Neuronal stem cell (in vitro differentiated cells): ENCODE data around the gene MOSMO.
A peak's percentile ranks its signal among the peaks of the same experiment; 100 is the strongest.

ENCODE experiments used
- DNase-seq: peaks from one replicate; pipeline ENCODE4 v3.0.0-alpha.2; 2013; ENCODE audit warnings: low spot score
- H2AFZ ChIP-seq: one replicate; pipeline ENCODE4 v1.6.1; 2013; ENCODE audit warnings: mild to moderate bottlenecking, low read length, inconsistent platforms
- H2AK5ac ChIP-seq: 2 replicates; pipeline ENCODE4 v1.6.1; 2013; ENCODE audit warnings: low read depth, mild to moderate bottlenecking, inconsistent platforms, low read length, moderate library complexity, mixed read lengths
- H2BK120ac ChIP-seq: 2 replicates; pipeline ENCODE4 v1.6.1; 2013; ENCODE audit warnings: low read depth, mild to moderate bottlenecking, inconsistent platforms, low read length, moderate library complexity, mixed read lengths
- H2BK12ac ChIP-seq: one replicate; pipeline ENCODE4 v1.6.1; 2013; ENCODE audit warnings: low read length, inconsistent platforms
- H2BK15ac ChIP-seq: 2 replicates; pipeline ENCODE4 v1.6.1; 2013; ENCODE audit warnings: mild to moderate bottlenecking, low read length, inconsistent platforms, mixed read lengths
- H2BK5ac ChIP-seq: one replicate; pipeline ENCODE4 v1.6.1; 2013; ENCODE audit warnings: inconsistent platforms, mild to moderate bottlenecking, low read length, moderate library complexity
- H3K14ac ChIP-seq: one replicate; pipeline ENCODE4 v1.6.1; 2013; ENCODE audit warnings: low read length, inconsistent platforms
- H3K18ac ChIP-seq: 2 replicates; pipeline ENCODE4 v1.6.1; 2013; ENCODE audit warnings: low read length, inconsistent platforms
- H3K23ac ChIP-seq: 2 replicates; pipeline ENCODE4 v1.6.1; 2013; ENCODE audit warnings: low read depth, mild to moderate bottlenecking, mixed read lengths, low read length, inconsistent platforms; ENCODE audit not compliant: poor library complexity
- H3K27ac ChIP-seq: replicated peaks from 3 replicates; pipeline ENCODE4 v1.5.1; 2013; ENCODE audit warnings: low read length, inconsistent platforms
- H3K27me3 ChIP-seq, 3 experiments: 2 replicates each; pipeline ENCODE4 v1.6.1; 2013; ENCODE audit warnings: low read length in 3 of 3, mild to moderate bottlenecking in 2 of 3, inconsistent platforms in 1 of 3, low read depth in 1 of 3, mixed read lengths in 1 of 3, moderate library complexity in 1 of 3; ENCODE audit not compliant: control insufficient read depth in 3 of 3, insufficient read depth in 3 of 3
- H3K36me3 ChIP-seq, 2 donors: replicated peaks in 1 of 2; 2 replicates each; pipeline ENCODE4 v1.6.1; 2013; ENCODE audit warnings: low read length in 2 of 2; ENCODE audit not compliant: control insufficient read depth in 2 of 2, insufficient read depth in 2 of 2
- H3K4ac ChIP-seq: 2 replicates; pipeline ENCODE4 v1.6.1; 2013; ENCODE audit warnings: inconsistent platforms, mild to moderate bottlenecking, low read length, moderate library complexity
- H3K4me1 ChIP-seq, 2 donors: 1 replicate in 1 of 2; 2 replicates in 1 of 2; pipeline ENCODE4 v1.6.1; 2013; ENCODE audit warnings: low read length in 2 of 2, low read depth in 1 of 2; ENCODE audit not compliant: control insufficient read depth in 2 of 2, insufficient read depth in 1 of 2
- H3K4me2 ChIP-seq: one replicate; pipeline ENCODE4 v1.6.1; 2013; ENCODE audit warnings: mild to moderate bottlenecking, low read length, inconsistent platforms; ENCODE audit not compliant: insufficient read depth, poor library complexity, severe bottlenecking
- H3K4me3 ChIP-seq, 2 donors: 2 replicates each; pipeline ENCODE4 v1.5.1; 2013; ENCODE audit warnings: low read length in 2 of 2, mild to moderate bottlenecking in 2 of 2, inconsistent platforms in 1 of 2, moderate library complexity in 1 of 2
- H3K79me1 ChIP-seq: one replicate; pipeline ENCODE4 v1.6.1; 2013; ENCODE audit warnings: low read depth, mild to moderate bottlenecking, inconsistent platforms, low read length, moderate library complexity
- H3K9ac ChIP-seq: one replicate; pipeline ENCODE4 v1.6.1; 2013; ENCODE audit warnings: mild to moderate bottlenecking, low read depth, low read length, inconsistent platforms; ENCODE audit not compliant: poor library complexity
- H3K9me3 ChIP-seq, 2 donors: replicated peaks in 1 of 2; 2 replicates each; pipeline versions ENCODE3 to v1.6.1; 2013; ENCODE audit warnings: low read length in 2 of 2, mild to moderate bottlenecking in 2 of 2, inconsistent platforms in 1 of 2, low read depth in 1 of 2, mixed read lengths in 1 of 2, moderate library complexity in 1 of 2; ENCODE audit not compliant: control insufficient read depth in 2 of 2, insufficient read depth in 1 of 2
- H4K8ac ChIP-seq: one replicate; pipeline ENCODE4 v1.6.1; 2013; ENCODE audit warnings: low read depth, mild to moderate bottlenecking, inconsistent platforms, low read length, moderate library complexity
- H4K91ac ChIP-seq: one replicate; pipeline ENCODE4 v1.6.1; 2013; ENCODE audit warnings: low read length, low read depth, mild to moderate bottlenecking, inconsistent platforms; ENCODE audit not compliant: poor library complexity
- WGBS, 2 donors: extraction: QIAGEN DNeasy Blood & Tissue Kit; methylation state at CpG; one replicate each; pipeline ENCODE4 v1.1.7; 2013; ENCODE audit warnings: missing lambda C conversion rate in 2 of 2, mixed read lengths in 1 of 2; ENCODE audit not compliant: insufficient read length in 2 of 2, insufficient replicate concordance in 1 of 2; ENCODE audit errors: extremely low coverage in 2 of 2; 5-methylcytosine and 5-hydroxymethylcytosine counted together

MOSMO gene

GRCh38 chr16:21991621-21992020, 16.3 kb upstream of the MOSMO start:
- no peaks in the 10 kb centered on the region for H3K9me3 ChIP-seq
- H4K8ac ChIP-seq: no peak overlapping the region
- no peak for DNase-seq
- H2BK5ac ChIP-seq: no peak overlapping the region
- no peak overlapping the region for H2BK120ac ChIP-seq
- H3K23ac ChIP-seq: no peak overlapping the region
- H4K91ac ChIP-seq: no peak overlapping the region
- H2AK5ac ChIP-seq: no peak overlapping the region
- H3K4me2 ChIP-seq: no peak overlapping the region
- H3K27ac ChIP-seq: no peak overlapping the region
- H3K27me3 ChIP-seq: no peaks in the 10 kb centered on the region
- H3K4me1 ChIP-seq: no peaks in the 10 kb centered on the region
- no peaks in the 10 kb centered on the region for H3K79me1 ChIP-seq
- no peak overlapping the region for H3K4me3 ChIP-seq
- no peak overlapping the region for H3K9ac ChIP-seq
- no peak overlapping the region for H2BK12ac ChIP-seq
- no peak overlapping the region for H3K14ac ChIP-seq
- no peak overlapping the region for H3K18ac ChIP-seq
- no CpG with 5 or more reads among the region's 6 CpGs for WGBS, 2 donors
- H3K36me3 ChIP-seq: peaks cover 0 to 2% of the 10 kb centered on the region in 2 donors
- H3K4ac ChIP-seq: no peak overlapping the region
- H2AFZ ChIP-seq: no peak overlapping the region
- no peak overlapping the region for H2BK15ac ChIP-seq

- WGBS, 2 donors: no CpG with 5 or more reads among the region's 13 CpGs
These were observed 12.9 kb upstream of the MOSMO start for GRCh38 chr16:21994856-21995465.

GRCh38 chr16:21996923-21997696, 10.8 kb upstream of the MOSMO start:
- Histone ChIP-seq H3K9ac (no peak overlapping the region), H2BK12ac (no peak overlapping the region), H3K79me1 (no peaks in the 10 kb centered on the region), H3K23ac (no peak overlapping the region), H3K9me3 (no peaks in the 10 kb centered on the region), H2BK120ac (no peak overlapping the region), H2AK5ac (no peak overlapping the region), H3K36me3 (no peaks in the 10 kb centered on the region), H3K4ac (no peak overlapping the region), H3K18ac (no peak overlapping the region), H3K27ac (no peak overlapping the region), H4K91ac (no peak overlapping the region), H3K14ac (no peak overlapping the region), H3K4me3 (no peak overlapping the region), H2BK5ac (no peak overlapping the region), H3K4me2 (no peak overlapping the region), H2BK15ac (no peak overlapping the region), H4K8ac (no peak overlapping the region), H3K27me3 (no peaks in the 10 kb centered on the region), H2AFZ (peak overlapping the region; percentile 48), H3K4me1 (peaks cover 0 to 5% of the 10 kb centered on the region in 2 donors)
- no CpG with 5 or more reads among the region's 9 CpGs for WGBS, 2 donors
- DNase-seq: no peak

More at GRCh38 chr16:21994856-21995465, 12.9 kb upstream of the MOSMO start:
- no peaks in the 10 kb centered on the region for H3K27me3 ChIP-seq
- H3K4me1 ChIP-seq: peaks cover 0 to 2% of the 10 kb centered on the region in 2 donors
- H2AK5ac ChIP-seq: no peak overlapping the region
- H3K4me3 ChIP-seq: no peak overlapping the region
- H2BK5ac ChIP-seq: no peak overlapping the region
- H3K9me3 ChIP-seq: no peaks in the 10 kb centered on the region
- H2BK120ac ChIP-seq: no peak overlapping the region
- no peak overlapping the region for H4K91ac ChIP-seq
- no peak overlapping the region for H3K27ac ChIP-seq
- H3K79me1 ChIP-seq: no peaks in the 10 kb centered on the region
- no peak overlapping the region for H3K4ac ChIP-seq
- no peak overlapping the region for H3K23ac ChIP-seq
- H3K18ac ChIP-seq: no peak overlapping the region
- H2BK15ac ChIP-seq: no peak overlapping the region
- no peak overlapping the region for H3K14ac ChIP-seq
- no peak overlapping the region for H4K8ac ChIP-seq
- no peak overlapping the region for H3K9ac ChIP-seq
- no peak overlapping the region for H2BK12ac ChIP-seq
- no peak overlapping the region for H3K4me2 ChIP-seq
- H2AFZ ChIP-seq: no peak overlapping the region
- no peaks in the 10 kb centered on the region for H3K36me3 ChIP-seq
- no peak for DNase-seq

- H4K8ac ChIP-seq: no peak overlapping the region
These were observed 10.0 kb upstream of the MOSMO start for GRCh38 chr16:21997697-21998480.

More at GRCh38 chr16:21997697-21998480, 10.0 kb upstream of the MOSMO start:
- Histone ChIP-seq H2BK120ac (no peak overlapping the region), H3K14ac (no peak overlapping the region), H2BK12ac (no peak overlapping the region), H3K4me1 (peaks cover 0 to 5% of the 10 kb centered on the region in 2 donors), H3K4me3 (no peak overlapping the region), H3K23ac (no peak overlapping the region), H3K18ac (no peak overlapping the region), H3K27ac (no peak overlapping the region), H2AFZ (peak overlapping the region; percentile 48), H4K91ac (no peak overlapping the region), H3K79me1 (no peaks in the 10 kb centered on the region), H3K36me3 (no peaks in the 10 kb centered on the region), H3K4me2 (no peak overlapping the region), H3K4ac (no peak overlapping the region), H3K9me3 (no peaks in the 10 kb centered on the region), H2BK15ac (no peak overlapping the region), H3K9ac (no peak overlapping the region), H3K27me3 (no peaks in the 10 kb centered on the region), H2BK5ac (no peak overlapping the region), H2AK5ac (no peak overlapping the region)
- no peak for DNase-seq
- no CpG with 5 or more reads among the region's 7 CpGs for WGBS, 2 donors
